Jurkat, Clone E6-1 (cell line): ENCODE results near the gene MAPK14. TPM values are rescaled to one million over a fixed set of nuclear protein-coding genes. Genes with fewer than 3 reads are reported as not detected.
A peak's percentile ranks its signal among the peaks of the same experiment; 100 is the strongest.
"Not testable (repeated sequence)": the region's sequence is repeated elsewhere in the genome, so short reads cannot be mapped to it uniquely, and the experiment has no call there.

Experiments used
- DNase-seq: peaks from one replicate; pipeline ENCODE4 v3.0.0-alpha.2; 2011; ENCODE audit warnings: low read depth, low spot score
- H3K4me3 ChIP-seq: 2 replicates; pipeline ENCODE4 v1.5.1; 2011; ENCODE audit warnings: mild to moderate bottlenecking, low read length, control low read depth, moderate library complexity
- polyA plus RNA-seq: library from polyadenylated mRNA; unstranded; fragments of >200 nt; gene quantifications from one replicate; pipeline ENCODE4 v1.2.1, GENCODE V29; 2012; ENCODE audit warnings: missing spikeins; ENCODE audit not compliant: insufficient read length, insufficient read depth

The MAPK14 gene
- polyA plus RNA-seq, result 81.2 TPM

- peak; percentile 100 for DNase-seq
- H3K4me3 ChIP-seq, result peak within 1 kb of the TSS; percentile 98
Observed at GRCh38 chr6:36027501-36028087, at the start of gene MAPK14. MAPK14 (plus strand) TSS chr6:36027808; CDS start chr6:36028158, 350 bp downstream.

DNA sequence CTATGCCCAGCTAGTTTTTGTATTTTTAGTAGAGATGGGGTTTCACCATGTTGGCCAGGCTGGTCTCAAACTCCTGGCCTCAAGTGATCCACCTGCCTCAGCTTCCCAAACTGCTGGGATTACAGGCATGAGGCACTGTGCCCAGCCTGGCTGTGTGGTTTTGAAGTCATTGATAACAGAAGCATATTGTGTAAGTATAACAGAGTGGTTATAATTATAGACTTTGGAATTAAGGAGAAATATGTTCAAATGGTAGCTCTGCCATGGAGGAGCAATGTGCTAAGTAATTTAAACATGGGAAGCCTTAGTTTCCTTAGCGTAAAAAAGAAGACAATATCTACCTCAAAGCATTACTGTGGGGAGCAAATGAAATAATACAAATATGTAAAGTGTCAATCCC lies 47.5 kb upstream of the MAPK14 start:
- not testable (repeated sequence) for DNase-seq, H3K4me3 ChIP-seq

DNA sequence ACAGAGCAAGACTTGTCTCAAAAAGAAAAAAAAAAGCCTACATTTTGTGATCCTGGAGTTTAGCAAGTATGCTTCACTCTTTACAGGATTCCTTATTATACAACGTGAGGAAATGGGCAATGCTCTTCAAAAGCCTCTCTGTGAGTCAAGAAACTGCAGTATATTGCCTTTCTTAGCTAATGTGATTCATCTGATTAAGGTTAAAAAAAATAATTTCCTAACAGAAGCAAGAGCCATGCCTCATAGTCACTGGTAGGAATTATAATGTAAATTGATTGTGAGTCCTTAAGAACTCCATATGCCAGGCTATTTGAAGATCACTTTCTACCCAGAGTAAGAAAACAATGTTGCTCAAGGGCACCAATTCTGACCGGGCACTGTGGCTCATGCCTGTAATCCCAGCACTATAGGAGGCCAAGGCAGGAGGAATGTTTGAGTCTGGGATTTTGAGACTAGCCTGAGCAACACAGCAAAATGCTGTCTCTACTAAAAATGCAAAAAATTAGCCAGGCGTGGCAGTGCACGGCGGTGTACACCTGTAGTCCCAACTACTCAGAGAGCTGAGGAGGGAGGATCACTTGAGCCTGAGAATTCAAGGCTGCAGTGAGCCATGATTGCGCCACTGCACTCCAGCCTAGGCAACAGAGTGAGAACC lies 46.5 kb upstream of the MAPK14 start:
- no peak for DNase-seq

DNA sequence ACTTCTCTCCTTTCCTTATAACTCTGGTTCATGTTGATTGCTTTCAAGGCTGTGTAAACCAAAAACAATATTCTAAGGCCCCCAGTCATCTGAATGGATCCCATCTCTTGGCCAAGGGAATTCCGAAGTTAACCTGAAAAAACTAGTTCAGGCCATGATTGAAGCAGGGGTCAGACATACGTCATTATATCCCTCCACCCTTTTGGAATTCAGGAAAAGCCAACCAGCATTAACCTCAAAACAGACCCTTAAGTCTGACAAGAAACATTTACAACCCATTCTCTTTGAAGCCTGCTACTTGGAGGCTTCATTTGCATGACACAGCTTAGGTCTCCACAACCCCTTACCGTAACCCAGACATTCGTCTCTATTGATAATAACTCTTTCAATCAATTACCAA lies 42.9 kb upstream of the MAPK14 start:
- DNase-seq, result no peak
- no peak overlapping the region for H3K4me3 ChIP-seq

More for the DNA sequence above, 46.5 kb upstream of the MAPK14 start:
- H3K4me3 ChIP-seq, result no peak overlapping the region

DNA sequence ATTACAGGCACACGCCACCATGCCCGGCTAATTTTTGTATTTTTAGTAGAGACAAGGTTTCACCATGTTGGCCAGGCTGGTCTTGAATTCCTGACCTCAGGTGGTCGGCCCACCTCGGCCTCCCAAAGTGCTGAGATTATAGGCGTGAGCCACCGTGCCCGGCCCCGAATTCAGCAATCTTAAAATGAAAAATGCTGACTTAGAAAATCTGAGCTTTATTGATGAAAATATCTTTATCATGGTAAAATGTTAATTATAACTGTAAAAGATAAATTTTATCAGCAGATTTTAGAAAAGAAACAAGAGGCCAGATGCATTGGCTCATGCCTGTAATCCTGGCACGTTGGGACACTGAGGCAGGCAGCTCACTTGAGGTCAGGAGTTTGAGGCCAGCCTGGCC lies 39.6 kb upstream of the MAPK14 start:
- not testable (repeated sequence) for DNase-seq, H3K4me3 ChIP-seq

DNA sequence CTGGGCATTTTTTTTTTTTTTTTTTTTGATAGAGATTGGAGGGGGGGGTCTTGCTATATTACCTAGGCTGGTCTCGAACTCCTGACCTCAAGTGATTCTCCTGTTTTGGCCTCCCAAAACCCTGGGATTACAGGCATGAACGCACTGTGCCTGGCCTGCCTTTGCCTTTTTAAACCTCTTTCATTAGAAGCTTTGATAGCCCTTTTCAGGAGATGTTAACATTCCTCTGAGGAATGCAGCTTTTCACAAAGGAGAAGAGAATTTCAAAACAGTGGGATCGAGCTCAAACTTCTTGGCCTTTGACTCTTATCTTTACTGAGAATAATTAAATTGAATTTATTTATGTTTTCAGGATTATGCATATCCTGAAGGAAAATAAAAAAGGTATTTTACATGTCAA lies 34.5 kb upstream of the MAPK14 start:
- no peak for DNase-seq
- H3K4me3 ChIP-seq, result no peak overlapping the region

DNA sequence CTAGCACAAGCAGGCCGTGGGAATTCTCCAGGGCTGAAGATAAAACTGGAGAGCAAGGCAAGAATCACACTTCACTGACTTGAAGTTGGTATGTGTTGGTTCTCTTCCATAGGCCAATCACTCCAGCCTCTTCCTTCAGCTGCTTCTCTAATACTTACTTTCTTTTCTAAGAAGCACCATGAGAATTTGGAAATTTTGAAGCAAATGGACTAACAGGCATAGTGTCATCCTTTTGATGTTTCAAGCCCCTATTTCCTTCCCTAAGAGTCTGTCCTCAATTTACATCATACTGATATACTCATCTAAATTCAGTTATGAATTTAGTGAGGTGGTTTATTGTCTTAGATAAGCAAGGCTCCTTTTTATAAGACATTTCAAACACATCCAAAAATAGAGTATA lies 27.2 kb upstream of the MAPK14 start:
- H3K4me3 ChIP-seq, result no peak overlapping the region
- no peak for DNase-seq

DNA sequence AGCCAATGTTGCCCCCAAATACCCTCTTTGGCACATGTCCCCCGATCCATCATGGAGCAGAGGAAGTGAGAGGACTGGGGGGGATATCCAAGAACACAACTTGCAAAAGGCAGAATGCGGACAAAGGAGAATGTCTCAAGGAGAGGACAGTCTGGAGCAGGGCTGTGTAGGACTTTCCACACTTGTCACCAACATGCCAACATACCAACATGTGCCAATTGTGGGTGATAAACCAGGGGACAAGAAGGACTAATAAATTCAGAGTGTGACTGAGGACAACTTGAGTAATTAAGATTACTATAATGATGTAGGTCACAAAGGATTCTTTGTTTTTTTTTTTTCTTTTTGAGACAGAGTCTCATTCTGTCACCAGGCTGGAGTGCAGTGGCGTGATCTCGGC lies 11.9 kb upstream of the MAPK14 start:
- no peak overlapping the region for H3K4me3 ChIP-seq
- no peak for DNase-seq

DNA sequence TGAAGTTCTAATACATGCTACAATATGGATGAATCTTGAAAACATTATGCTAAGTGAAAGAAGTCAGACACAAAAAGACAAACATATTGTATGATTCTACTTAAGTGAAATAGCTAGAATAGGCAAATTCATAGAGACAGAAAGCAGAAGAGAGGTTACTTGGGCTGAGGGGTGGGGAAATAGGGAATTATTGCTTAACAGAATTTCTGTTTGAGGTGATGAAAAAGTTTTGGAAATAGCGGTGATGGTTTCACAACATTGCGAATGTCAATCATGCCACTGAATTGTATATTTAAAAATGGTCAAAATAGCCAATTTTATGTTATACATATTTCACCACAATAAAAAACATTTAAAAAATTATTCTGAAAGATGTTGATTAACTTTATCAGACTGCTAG lies 9.3 kb upstream of the MAPK14 start:
- no peak overlapping the region for H3K4me3 ChIP-seq
- no peak for DNase-seq

DNA sequence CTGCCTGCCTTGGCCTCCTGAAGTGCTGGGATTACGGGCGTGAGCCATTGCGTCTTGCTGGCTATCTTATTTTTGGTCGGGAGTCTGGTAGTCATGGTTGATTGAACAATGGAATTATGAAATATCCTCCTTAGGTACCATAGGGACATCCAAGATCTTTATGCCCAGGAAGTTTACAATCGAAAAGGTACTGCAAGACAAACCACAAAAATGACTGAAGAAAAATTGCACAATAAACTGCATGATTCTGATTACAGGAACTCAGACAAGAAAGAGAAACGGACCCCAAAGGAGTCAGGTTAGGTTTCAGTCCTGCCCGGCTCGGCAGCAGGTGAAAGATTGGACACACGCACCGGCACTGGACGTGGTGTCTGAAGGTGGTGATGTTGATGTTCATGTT lies 8.4 kb upstream of the MAPK14 start:
- no peak overlapping the region for H3K4me3 ChIP-seq
- no peak for DNase-seq

DNA sequence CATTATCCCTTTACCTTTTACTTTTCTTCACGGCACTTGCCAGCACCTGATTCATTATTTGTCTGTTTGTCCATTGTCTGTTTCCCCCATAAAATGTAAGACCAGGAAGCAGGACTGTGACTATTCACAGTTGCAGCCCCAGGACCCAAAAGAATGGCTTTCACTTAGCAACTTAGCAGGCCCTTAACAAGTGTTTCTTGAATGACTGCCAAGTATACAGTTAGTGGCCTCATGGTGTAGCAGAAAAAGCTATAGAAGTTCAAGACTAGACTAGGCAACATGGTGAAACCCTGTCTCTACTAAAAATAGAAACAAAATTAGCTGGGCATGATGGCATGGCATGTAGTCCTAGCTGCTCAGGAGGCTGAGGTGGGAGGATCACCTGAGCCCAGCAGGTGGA lies 7.5 kb upstream of the MAPK14 start:
- DNase-seq, result no peak
- H3K4me3 ChIP-seq, result no peak overlapping the region

GRCh38 chr6:36023996-36024795 lies 3.4 kb upstream of the MAPK14 start, which contains the start of gene SLC26A8:
SLC26A8 (minus strand) TSS chr6:36024641; CDS start chr6:36019707, 4,934 bp downstream.
- no peak for DNase-seq

DNA sequence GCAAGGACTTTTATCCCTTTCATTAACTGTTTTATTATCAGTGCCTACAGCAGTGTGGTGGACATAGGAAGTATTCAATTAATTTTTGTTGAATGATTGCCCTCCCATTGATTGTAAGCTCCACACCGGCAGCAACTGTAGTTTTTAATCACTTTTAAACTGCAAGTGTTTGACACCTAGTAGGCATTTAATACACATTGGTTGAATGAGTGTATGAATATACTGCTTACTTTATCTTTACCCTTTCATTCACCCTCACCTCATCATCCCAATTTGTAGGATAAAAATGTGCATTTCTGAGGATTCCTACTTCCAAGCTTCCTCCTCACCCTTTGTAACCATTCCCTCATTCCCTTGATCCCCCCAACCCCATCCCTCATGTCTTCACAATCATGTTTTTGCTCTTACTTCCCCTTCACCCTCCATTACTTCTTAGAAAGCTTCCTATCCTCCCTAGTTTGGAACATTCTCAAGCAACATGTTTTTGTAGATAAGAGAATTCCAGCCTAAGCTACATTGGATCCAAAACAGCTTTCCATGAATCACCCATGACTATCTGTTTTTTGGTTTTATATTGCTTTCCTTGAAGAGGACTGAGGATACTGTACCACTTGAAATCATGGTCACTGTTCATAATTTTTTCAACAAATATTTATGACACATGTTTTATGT lies 2.2 kb upstream of the MAPK14 start:
- no peak overlapping the region for H3K4me3 ChIP-seq
- no peak for DNase-seq

More at GRCh38 chr6:36023996-36024795, 3.4 kb upstream of the MAPK14 start, which contains the start of gene SLC26A8:
- H3K4me3 ChIP-seq, result no peak within 1 kb of the TSS

DNA sequence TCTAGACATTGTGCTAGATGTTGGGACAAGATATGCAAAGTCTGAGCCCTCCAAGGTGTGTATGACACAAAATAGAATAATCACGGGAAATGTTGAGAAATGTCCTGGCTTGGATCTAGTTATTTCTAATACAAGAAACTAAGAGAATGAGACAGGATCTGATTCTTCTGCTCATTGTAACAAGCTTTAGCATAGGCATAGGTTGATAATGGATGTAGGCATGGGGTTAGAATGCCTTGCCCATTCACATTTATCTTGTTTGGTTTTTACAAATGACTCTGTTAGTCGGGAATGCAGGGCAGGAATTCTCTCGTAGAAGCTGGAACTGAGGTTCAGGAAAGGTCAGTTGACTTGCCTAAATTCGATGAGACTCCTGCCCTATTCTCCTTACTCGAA lies 1.7 kb upstream of the MAPK14 start:
- no peak overlapping the region for H3K4me3 ChIP-seq
- no peak for DNase-seq

- DNase-seq, result no peak
- H3K4me3 ChIP-seq, result peak overlapping the region; percentile 98
Observed at GRCh38 chr6:36028088-36028876, 674 bp downstream of the MAPK14 start.

DNA sequence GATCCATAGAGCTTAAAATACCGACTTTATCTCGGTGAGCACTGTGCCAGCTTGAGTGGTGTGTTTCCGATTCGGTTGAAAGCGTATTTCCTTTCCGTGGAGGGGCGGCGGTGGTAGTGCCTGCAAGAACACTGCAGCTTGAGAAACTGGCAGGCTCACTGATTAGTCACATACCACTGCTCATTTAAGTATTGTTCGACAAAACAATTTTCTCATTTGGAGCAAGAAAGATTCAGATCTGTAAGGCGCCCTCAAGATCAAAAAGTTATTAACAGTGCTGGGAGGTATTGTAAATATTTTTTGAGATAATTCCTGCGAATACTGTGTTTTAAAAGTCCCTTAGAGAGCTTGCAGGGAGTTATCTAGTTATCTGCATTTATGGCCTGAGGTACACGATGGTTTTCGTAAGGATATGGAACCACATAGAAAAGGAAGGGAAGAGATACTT lies 1.3 kb downstream of the MAPK14 start:
- DNase-seq, result peak; percentile 82
- H3K4me3 ChIP-seq, result peak overlapping the region; percentile 98

- peak overlapping the region; percentile 98 for H3K4me3 ChIP-seq
- no peak for DNase-seq
Observed at GRCh38 chr6:36029464-36029863, 1.9 kb downstream of the MAPK14 start.

GRCh38 chr6:36032261-36032660 lies 4.7 kb downstream of the MAPK14 start:
- no peak overlapping the region for H3K4me3 ChIP-seq
- no peak for DNase-seq

- H3K4me3 ChIP-seq, DNase-seq: not testable (repeated sequence)
Observed at GRCh38 chr6:36033144-36033543, 5.5 kb downstream of the MAPK14 start.
